HepG2 (cell line): ENCODE results near the gene GGT1. TPM values are rescaled to one million over a fixed set of nuclear protein-coding genes. Genes with fewer than 3 reads are reported as not detected.

ENCODE experiments used
- BRD4 ChIP-seq: sonication (generic); formaldehyde crosslinking; IDR thresholded peaks from 2 replicates; pipeline ENCODE4 v1.4.0; 2020; ENCODE audit warnings: missing genetic modification reagents
- CTCF ChIP-seq: sonication (generic); formaldehyde crosslinking; IDR thresholded peaks from 2 replicates; pipeline ENCODE4 v1.5.0; 2020; ENCODE audit warnings: mild to moderate bottlenecking, missing genetic modification reagents, moderate library complexity
- DDIT3 ChIP-seq: sonication (generic); formaldehyde crosslinking; IDR thresholded peaks from 2 replicates; pipeline ENCODE4 v1.4.0; 2020; ENCODE audit warnings: mild to moderate bottlenecking, missing genetic modification reagents
- EZH2 ChIP-seq: conservative IDR thresholded peaks from 2 replicates; pipeline ENCODE4 v1.6.1; 2012; ENCODE audit warnings: mild to moderate bottlenecking, low read depth, low read length, moderate library complexity
- IRF2 ChIP-seq: IDR thresholded peaks from 2 replicates; pipeline ENCODE4 v1.6.1; 2018; ENCODE audit warnings: missing genetic modification reagents, missing compliant biosample characterization
- IRF9 ChIP-seq: sonication (generic); formaldehyde crosslinking; IDR thresholded peaks from 2 replicates; pipeline ENCODE4 v1.8.0; 2022; ENCODE audit warnings: missing genetic modification reagents, mild to moderate bottlenecking, borderline replicate concordance
- KDM2A ChIP-seq: sonication (generic); formaldehyde crosslinking; IDR thresholded peaks from 2 replicates; pipeline ENCODE4 v1.4.0; 2020; ENCODE audit warnings: low read depth, missing genetic modification reagents, borderline replicate concordance
- LCORL ChIP-seq, 2 experiments: fragments of 450-650 bp in 1 of 2; sonication (generic) in 1 of 2; formaldehyde crosslinking in 1 of 2; IDR thresholded peaks; 2 replicates each; pipeline versions ENCODE4 v1.5.0 to v1.6.1; 2017 to 2020; ENCODE audit warnings: antibody characterized with exemption in 1 of 2, missing genetic modification reagents in 1 of 2
- MED1 ChIP-seq: sonication (generic); formaldehyde crosslinking; IDR thresholded peaks from 2 replicates; pipeline ENCODE4 v1.4.0; 2020; ENCODE audit warnings: missing genetic modification reagents
- MTERF4 ChIP-seq: sonication (generic); formaldehyde crosslinking; IDR thresholded peaks from 2 replicates; pipeline ENCODE4 v1.8.0; 2023; ENCODE audit warnings: mild to moderate bottlenecking, missing genetic modification reagents
- NFE2 ChIP-seq: sonication (generic); formaldehyde crosslinking; IDR thresholded peaks from 2 replicates; pipeline ENCODE4 v1.4.0; 2020; ENCODE audit warnings: missing genetic modification reagents
- POLR2AphosphoS2 ChIP-seq: IDR thresholded peaks from 2 replicates; pipeline ENCODE4 v1.6.1; 2011; ENCODE audit warnings: low read depth, low read length, improper control_type of control experiment
- PTBP1 ChIP-seq: fragments of 200-400 bp; formaldehyde crosslinking; IDR thresholded peaks from 2 replicates; pipeline ENCODE4 v1.6.1; 2018; ENCODE audit warnings: low read length, low read depth; ENCODE audit not compliant: poor library complexity, severe bottlenecking
- SIX1 ChIP-seq: sonication (generic); formaldehyde crosslinking; IDR thresholded peaks from 2 replicates; pipeline ENCODE4 v1.4.0; 2020; ENCODE audit warnings: missing genetic modification reagents, borderline replicate concordance
- ZFYVE20 ChIP-seq: sonication (generic); formaldehyde crosslinking; IDR thresholded peaks from 2 replicates; pipeline ENCODE4 v1.8.0; 2023; ENCODE audit warnings: low read depth, mild to moderate bottlenecking, moderate library complexity, missing genetic modification reagents, borderline replicate concordance
- ZKSCAN5 ChIP-seq: sonication (generic); formaldehyde crosslinking; IDR thresholded peaks from 2 replicates; pipeline ENCODE4 v1.5.1; 2020; ENCODE audit warnings: mild to moderate bottlenecking, missing genetic modification reagents
- ZNF317 ChIP-seq: sonication (generic); formaldehyde crosslinking; IDR thresholded peaks from 2 replicates; pipeline ENCODE4 v1.5.0; 2020; ENCODE audit warnings: mild to moderate bottlenecking, missing genetic modification reagents
- ZNF431 ChIP-seq: sonication (generic); formaldehyde crosslinking; IDR thresholded peaks from 2 replicates; pipeline ENCODE4 v1.9.0; 2022; ENCODE audit warnings: missing genetic modification reagents, low read depth, mild to moderate bottlenecking, borderline replicate concordance
- ZNF691 ChIP-seq: sonication (generic); formaldehyde crosslinking; IDR thresholded peaks from 2 replicates; pipeline ENCODE4 v1.4.0; 2020; ENCODE audit warnings: missing genetic modification reagents, low read depth, mild to moderate bottlenecking, borderline replicate concordance
- polyA plus RNA-seq, 8 experiments: library from polyadenylated mRNA; depleted of rRNA in 3 of 8; stranded (reverse) in 7 of 8; unstranded in 1 of 8; fragments of >200 nt; fragmentation: Illumina TruSeq in 4 of 8; extraction: Trizol in 4 of 8; gene quantifications; 2 replicates each; pipeline versions ENCODE4 v1.2.1 to v1.2.3, GENCODE V29; 2011 to 2016; ENCODE audit warnings: low read depth in 4 of 8, missing spikeins in 1 of 8, mixed read lengths in 1 of 8; ENCODE audit not compliant: insufficient read depth in 1 of 8
- total RNA-seq, 5 experiments: library from RNA; depleted of rRNA; stranded (reverse); fragments of >200 nt; fragmentation: Illumina TruSeq; extraction: Trizol; gene quantifications; 2 replicates each; pipeline ENCODE4 v1.2.3, GENCODE V29; 2016; ENCODE audit warnings: low read depth in 1 of 5

The GGT1 gene
- total and polyA plus RNA-seq, 2 of the 13 experiments (the other 11 are each of a cell fraction or from before 2014, with no cell fraction given), result 29.9 to 103 TPM

- TF ChIP-seq EZH2, result no peak
- TF ChIP-seq MTERF4, result no peak
- peak; percentile 97 for TF ChIP-seq MED1 (CRISPR knock-in tag)
- no peak for TF ChIP-seq ZKSCAN5 (CRISPR knock-in tag)
- no peak for TF ChIP-seq BRD4 (CRISPR knock-in tag)
- no peak for TF ChIP-seq CTCF (CRISPR knock-in tag)
- TF ChIP-seq ZNF431 (CRISPR knock-in tag), result peak; percentile 29; the same call in 1 of the 2 replicates
- TF ChIP-seq ZFYVE20 (CRISPR knock-in tag), result no peak
- no peak for TF ChIP-seq POLR2AphosphoS2
- TF ChIP-seq SIX1 (CRISPR knock-in tag), result peak; percentile 70; the same call in 1 of the 2 replicates
- no peak for TF ChIP-seq NFE2 (CRISPR knock-in tag)
- TF ChIP-seq KDM2A (CRISPR knock-in tag), result no peak
- no peak for TF ChIP-seq DDIT3 (CRISPR knock-in tag)
- TF ChIP-seq IRF9 (CRISPR knock-in tag), result no peak
- no peak for TF ChIP-seq PTBP1
- TF ChIP-seq ZNF317 (CRISPR knock-in tag), result no peak; the same call in 1 of the 2 replicates
- no peak; the same call in 1 of the 2 replicates for TF ChIP-seq ZNF691 (CRISPR knock-in tag)
- peak; percentile 70 for TF ChIP-seq IRF2
- peak; percentile 98 for TF ChIP-seq LCORL (IDR thresholded peaks at IDR 0.05)
- TF ChIP-seq LCORL (CRISPR knock-in tag; IDR thresholded peaks at IDR 0.05), result peak; percentile 98
These were observed 24.4 kb upstream of the GGT1 start (continued) for GRCh38 chr22:24578355-24579257.
